NT2/D1 (cell line): ENCODE measurements around the gene VCL.

Source experiments
- YY1 ChIP-seq: IDR thresholded peaks from 2 replicates; pipeline ENCODE4 v1.6.1; 2011; ENCODE audit not compliant: insufficient read length, insufficient read depth
- ZNF274 ChIP-seq: IDR thresholded peaks from 2 replicates; pipeline ENCODE4 v1.6.1; 2011; ENCODE audit warnings: mild to moderate bottlenecking, low read depth, low read length

- TF ChIP-seq YY1 (no peak), ZNF274 (no peak)
These were observed 38.6 kb downstream of the VCL start for GRCh38 chr10:74036474-74036873.
